WTC11 (cell line): ENCODE data around the gene SDC1. TPM values are rescaled to one million over a fixed set of nuclear protein-coding genes. Genes with fewer than 3 reads are reported as not detected.
A peak's percentile ranks its signal among the peaks of the same experiment; 100 is the strongest.

Source experiments
- CBFB ChIP-seq: sonication (generic); formaldehyde crosslinking; IDR thresholded peaks from 2 replicates; pipeline ENCODE4 v1.8.1; 2022; ENCODE audit warnings: mild to moderate bottlenecking, low read depth, missing genetic modification reagents
- CREB1 ChIP-seq: sonication (generic); formaldehyde crosslinking; IDR thresholded peaks from 2 replicates; pipeline ENCODE4 v1.8.0; 2023; ENCODE audit warnings: mild to moderate bottlenecking, missing genetic modification reagents
- FOXJ3 ChIP-seq: sonication (generic); formaldehyde crosslinking; IDR thresholded peaks from 2 replicates; pipeline ENCODE4 v1.9.0; 2021; ENCODE audit warnings: missing genetic modification reagents, mild to moderate bottlenecking, borderline replicate concordance
- FOXK1 ChIP-seq: sonication (generic); formaldehyde crosslinking; IDR thresholded peaks from 2 replicates; pipeline ENCODE4 v1.8.0; 2022; ENCODE audit warnings: mild to moderate bottlenecking, moderate library complexity, missing genetic modification reagents
- GTF2I ChIP-seq: fragments of 250-450 bp; sonication (Bioruptor Pico); conservative IDR thresholded peaks from 2 replicates; pipeline ENCODE4 v1.4.0; 2021; ENCODE audit warnings: mild to moderate bottlenecking
- MYBL2 ChIP-seq: sonication (generic); formaldehyde crosslinking; IDR thresholded peaks from 2 replicates; pipeline ENCODE4 v1.8.1; 2023; ENCODE audit warnings: mild to moderate bottlenecking, moderate library complexity, missing genetic modification reagents
- SP1 ChIP-seq: sonication (generic); formaldehyde crosslinking; conservative IDR thresholded peaks from 2 replicates; pipeline ENCODE4 v1.8.1; 2022; ENCODE audit warnings: missing genetic modification reagents
- TCF7 ChIP-seq: sonication (generic); formaldehyde crosslinking; IDR thresholded peaks from 2 replicates; pipeline ENCODE4 v1.8.0; 2022; ENCODE audit warnings: mild to moderate bottlenecking, low read depth, missing genetic modification reagents, moderate library complexity
- TEAD1 ChIP-seq: sonication (generic); formaldehyde crosslinking; IDR thresholded peaks from 2 replicates; pipeline ENCODE4 v1.8.0; 2022; ENCODE audit warnings: mild to moderate bottlenecking, missing genetic modification reagents
- TP53 ChIP-seq: sonication (generic); formaldehyde crosslinking; IDR thresholded peaks from 2 replicates; pipeline ENCODE4 v1.8.1; 2023; ENCODE audit warnings: mild to moderate bottlenecking, missing genetic modification reagents
- ZNF263 ChIP-seq: sonication (generic); formaldehyde crosslinking; IDR thresholded peaks from 2 replicates; pipeline ENCODE4 v1.8.1; 2022; ENCODE audit warnings: low read depth, mild to moderate bottlenecking, moderate library complexity, missing genetic modification reagents
- total RNA-seq: library from RNA; stranded (reverse); gene quantifications from 3 replicates; pipeline ENCODE4 v1.2.3, GENCODE V29; 2021
- TF ChIP-seq, protein P1 (sequence below): sonication (generic); formaldehyde crosslinking; IDR thresholded peaks from 2 replicates; pipeline ENCODE4 v1.8.1; 2022; ENCODE audit warnings: missing genetic modification reagents, borderline replicate concordance
- TF ChIP-seq, protein P2 (sequence below): sonication (generic); formaldehyde crosslinking; IDR thresholded peaks from 2 replicates; pipeline ENCODE4 v1.8.1; 2022; ENCODE audit warnings: low read depth, mild to moderate bottlenecking, moderate library complexity, missing genetic modification reagents, borderline replicate concordance
- TF ChIP-seq, protein P3 (sequence below): sonication (generic); formaldehyde crosslinking; conservative IDR thresholded peaks from 2 replicates; pipeline ENCODE4 v1.8.1; 2023; ENCODE audit warnings: mild to moderate bottlenecking, low read depth, missing genetic modification reagents, moderate library complexity
- TF ChIP-seq, protein P4 (sequence below): sonication (generic); formaldehyde crosslinking; conservative IDR thresholded peaks from 2 replicates; pipeline ENCODE4 v1.8.1; 2022; ENCODE audit warnings: mild to moderate bottlenecking, missing genetic modification reagents
- TF ChIP-seq, protein P5 (sequence below): sonication (generic); formaldehyde crosslinking; IDR thresholded peaks from 2 replicates; pipeline ENCODE4 v1.8.1; 2023; ENCODE audit warnings: mild to moderate bottlenecking, missing genetic modification reagents
- TF ChIP-seq, protein P6 (sequence below): sonication (generic); formaldehyde crosslinking; IDR thresholded peaks from 2 replicates; pipeline ENCODE4 v1.8.1; 2023; ENCODE audit warnings: mild to moderate bottlenecking, missing genetic modification reagents, borderline replicate concordance
- TF ChIP-seq, protein P7 (sequence below): fragments of 250-450 bp; sonication (Bioruptor Pico); IDR thresholded peaks from 2 replicates; pipeline ENCODE4 v1.9.0; 2021; ENCODE audit warnings: mild to moderate bottlenecking
- TF ChIP-seq, protein P8 (sequence below): sonication (generic); formaldehyde crosslinking; IDR thresholded peaks from 2 replicates; pipeline ENCODE4 v1.8.1; 2022; ENCODE audit warnings: low read depth, missing genetic modification reagents, borderline replicate concordance
- TF ChIP-seq, protein P9 (sequence below): sonication (generic); formaldehyde crosslinking; IDR thresholded peaks from 2 replicates; pipeline ENCODE4 v1.8.0; 2023; ENCODE audit warnings: missing genetic modification reagents
- TF ChIP-seq, protein P10 (sequence below): sonication (generic); formaldehyde crosslinking; IDR thresholded peaks from 2 replicates; pipeline ENCODE4 v1.8.0; 2022; ENCODE audit warnings: mild to moderate bottlenecking, missing genetic modification reagents

The SDC1 gene
- total RNA-seq, 1 experiment from 2014 or later, result 52.6 TPM

DNA sequence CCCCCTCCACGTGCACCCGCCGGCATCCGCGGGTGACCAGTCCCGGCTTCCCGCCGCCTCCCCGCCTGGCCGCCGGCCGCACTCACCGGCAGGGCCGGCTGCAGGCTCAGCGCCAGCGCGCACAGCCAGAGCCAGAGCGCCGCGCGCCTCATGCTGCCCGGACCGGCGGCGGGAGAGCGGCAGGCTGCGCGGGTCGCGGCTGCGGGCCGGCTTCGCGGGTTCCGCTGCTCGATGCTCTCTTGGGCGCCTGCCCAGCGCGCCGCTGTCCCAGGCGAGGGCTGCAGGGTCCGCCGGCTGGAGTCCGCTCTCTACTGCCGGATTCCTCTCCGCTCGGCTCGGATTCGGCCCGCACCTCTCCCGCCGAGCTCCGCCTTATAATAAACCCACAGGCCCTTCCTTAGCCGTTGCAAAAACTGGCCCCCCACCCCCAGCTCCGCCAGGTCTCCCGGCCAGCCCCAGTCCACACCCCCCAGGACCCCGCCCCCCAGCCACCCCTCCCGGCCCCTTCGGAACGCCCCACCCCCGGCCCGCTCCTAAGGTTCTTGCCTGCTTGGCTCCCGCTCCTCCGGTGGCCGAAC lies at the start of gene SDC1 (continued):
- TF ChIP-seq, protein P1, sequence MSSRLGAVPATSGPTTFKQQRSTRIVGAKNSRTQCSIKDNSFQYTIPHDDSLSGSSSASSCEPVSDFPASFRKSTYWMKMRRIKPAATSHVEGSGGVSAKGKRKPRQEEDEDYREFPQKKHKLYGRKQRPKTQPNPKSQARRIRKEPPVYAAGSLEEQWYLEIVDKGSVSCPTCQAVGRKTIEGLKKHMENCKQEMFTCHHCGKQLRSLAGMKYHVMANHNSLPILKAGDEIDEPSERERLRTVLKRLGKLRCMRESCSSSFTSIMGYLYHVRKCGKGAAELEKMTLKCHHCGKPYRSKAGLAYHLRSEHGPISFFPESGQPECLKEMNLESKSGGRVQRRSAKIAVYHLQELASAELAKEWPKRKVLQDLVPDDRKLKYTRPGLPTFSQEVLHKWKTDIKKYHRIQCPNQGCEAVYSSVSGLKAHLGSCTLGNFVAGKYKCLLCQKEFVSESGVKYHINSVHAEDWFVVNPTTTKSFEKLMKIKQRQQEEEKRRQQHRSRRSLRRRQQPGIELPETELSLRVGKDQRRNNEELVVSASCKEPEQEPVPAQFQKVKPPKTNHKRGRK (CRISPR knock-in tag), result 0 out of 2 replicates have a peak, but pooled peaks have one; percentile 52
- TF ChIP-seq, protein P2, sequence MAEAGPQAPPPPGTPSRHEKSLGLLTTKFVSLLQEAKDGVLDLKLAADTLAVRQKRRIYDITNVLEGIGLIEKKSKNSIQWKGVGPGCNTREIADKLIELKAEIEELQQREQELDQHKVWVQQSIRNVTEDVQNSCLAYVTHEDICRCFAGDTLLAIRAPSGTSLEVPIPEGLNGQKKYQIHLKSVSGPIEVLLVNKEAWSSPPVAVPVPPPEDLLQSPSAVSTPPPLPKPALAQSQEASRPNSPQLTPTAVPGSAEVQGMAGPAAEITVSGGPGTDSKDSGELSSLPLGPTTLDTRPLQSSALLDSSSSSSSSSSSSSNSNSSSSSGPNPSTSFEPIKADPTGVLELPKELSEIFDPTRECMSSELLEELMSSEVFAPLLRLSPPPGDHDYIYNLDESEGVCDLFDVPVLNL, result peak; percentile 78
- TF ChIP-seq, protein P3, sequence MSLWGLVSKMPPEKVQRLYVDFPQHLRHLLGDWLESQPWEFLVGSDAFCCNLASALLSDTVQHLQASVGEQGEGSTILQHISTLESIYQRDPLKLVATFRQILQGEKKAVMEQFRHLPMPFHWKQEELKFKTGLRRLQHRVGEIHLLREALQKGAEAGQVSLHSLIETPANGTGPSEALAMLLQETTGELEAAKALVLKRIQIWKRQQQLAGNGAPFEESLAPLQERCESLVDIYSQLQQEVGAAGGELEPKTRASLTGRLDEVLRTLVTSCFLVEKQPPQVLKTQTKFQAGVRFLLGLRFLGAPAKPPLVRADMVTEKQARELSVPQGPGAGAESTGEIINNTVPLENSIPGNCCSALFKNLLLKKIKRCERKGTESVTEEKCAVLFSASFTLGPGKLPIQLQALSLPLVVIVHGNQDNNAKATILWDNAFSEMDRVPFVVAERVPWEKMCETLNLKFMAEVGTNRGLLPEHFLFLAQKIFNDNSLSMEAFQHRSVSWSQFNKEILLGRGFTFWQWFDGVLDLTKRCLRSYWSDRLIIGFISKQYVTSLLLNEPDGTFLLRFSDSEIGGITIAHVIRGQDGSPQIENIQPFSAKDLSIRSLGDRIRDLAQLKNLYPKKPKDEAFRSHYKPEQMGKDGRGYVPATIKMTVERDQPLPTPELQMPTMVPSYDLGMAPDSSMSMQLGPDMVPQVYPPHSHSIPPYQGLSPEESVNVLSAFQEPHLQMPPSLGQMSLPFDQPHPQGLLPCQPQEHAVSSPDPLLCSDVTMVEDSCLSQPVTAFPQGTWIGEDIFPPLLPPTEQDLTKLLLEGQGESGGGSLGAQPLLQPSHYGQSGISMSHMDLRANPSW (CRISPR knock-in tag), result 0 out of 2 replicates have a peak, but pooled peaks have one; percentile 38
- TF ChIP-seq, protein P4, sequence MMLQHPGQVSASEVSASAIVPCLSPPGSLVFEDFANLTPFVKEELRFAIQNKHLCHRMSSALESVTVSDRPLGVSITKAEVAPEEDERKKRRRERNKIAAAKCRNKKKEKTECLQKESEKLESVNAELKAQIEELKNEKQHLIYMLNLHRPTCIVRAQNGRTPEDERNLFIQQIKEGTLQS (CRISPR knock-in tag), result no peak
- peak; percentile 61; the same call in 1 of the 2 replicates for TF ChIP-seq TEAD1
- TF ChIP-seq, protein P5, sequence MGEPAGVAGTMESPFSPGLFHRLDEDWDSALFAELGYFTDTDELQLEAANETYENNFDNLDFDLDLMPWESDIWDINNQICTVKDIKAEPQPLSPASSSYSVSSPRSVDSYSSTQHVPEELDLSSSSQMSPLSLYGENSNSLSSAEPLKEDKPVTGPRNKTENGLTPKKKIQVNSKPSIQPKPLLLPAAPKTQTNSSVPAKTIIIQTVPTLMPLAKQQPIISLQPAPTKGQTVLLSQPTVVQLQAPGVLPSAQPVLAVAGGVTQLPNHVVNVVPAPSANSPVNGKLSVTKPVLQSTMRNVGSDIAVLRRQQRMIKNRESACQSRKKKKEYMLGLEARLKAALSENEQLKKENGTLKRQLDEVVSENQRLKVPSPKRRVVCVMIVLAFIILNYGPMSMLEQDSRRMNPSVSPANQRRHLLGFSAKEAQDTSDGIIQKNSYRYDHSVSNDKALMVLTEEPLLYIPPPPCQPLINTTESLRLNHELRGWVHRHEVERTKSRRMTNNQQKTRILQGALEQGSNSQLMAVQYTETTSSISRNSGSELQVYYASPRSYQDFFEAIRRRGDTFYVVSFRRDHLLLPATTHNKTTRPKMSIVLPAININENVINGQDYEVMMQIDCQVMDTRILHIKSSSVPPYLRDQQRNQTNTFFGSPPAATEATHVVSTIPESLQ (CRISPR knock-in tag), result no peak
- TF ChIP-seq, protein P6, sequence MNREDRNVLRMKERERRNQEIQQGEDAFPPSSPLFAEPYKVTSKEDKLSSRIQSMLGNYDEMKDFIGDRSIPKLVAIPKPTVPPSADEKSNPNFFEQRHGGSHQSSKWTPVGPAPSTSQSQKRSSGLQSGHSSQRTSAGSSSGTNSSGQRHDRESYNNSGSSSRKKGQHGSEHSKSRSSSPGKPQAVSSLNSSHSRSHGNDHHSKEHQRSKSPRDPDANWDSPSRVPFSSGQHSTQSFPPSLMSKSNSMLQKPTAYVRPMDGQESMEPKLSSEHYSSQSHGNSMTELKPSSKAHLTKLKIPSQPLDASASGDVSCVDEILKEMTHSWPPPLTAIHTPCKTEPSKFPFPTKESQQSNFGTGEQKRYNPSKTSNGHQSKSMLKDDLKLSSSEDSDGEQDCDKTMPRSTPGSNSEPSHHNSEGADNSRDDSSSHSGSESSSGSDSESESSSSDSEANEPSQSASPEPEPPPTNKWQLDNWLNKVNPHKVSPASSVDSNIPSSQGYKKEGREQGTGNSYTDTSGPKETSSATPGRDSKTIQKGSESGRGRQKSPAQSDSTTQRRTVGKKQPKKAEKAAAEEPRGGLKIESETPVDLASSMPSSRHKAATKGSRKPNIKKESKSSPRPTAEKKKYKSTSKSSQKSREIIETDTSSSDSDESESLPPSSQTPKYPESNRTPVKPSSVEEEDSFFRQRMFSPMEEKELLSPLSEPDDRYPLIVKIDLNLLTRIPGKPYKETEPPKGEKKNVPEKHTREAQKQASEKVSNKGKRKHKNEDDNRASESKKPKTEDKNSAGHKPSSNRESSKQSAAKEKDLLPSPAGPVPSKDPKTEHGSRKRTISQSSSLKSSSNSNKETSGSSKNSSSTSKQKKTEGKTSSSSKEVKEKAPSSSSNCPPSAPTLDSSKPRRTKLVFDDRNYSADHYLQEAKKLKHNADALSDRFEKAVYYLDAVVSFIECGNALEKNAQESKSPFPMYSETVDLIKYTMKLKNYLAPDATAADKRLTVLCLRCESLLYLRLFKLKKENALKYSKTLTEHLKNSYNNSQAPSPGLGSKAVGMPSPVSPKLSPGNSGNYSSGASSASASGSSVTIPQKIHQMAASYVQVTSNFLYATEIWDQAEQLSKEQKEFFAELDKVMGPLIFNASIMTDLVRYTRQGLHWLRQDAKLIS (CRISPR knock-in tag), result no peak
- TF ChIP-seq, protein P7, sequence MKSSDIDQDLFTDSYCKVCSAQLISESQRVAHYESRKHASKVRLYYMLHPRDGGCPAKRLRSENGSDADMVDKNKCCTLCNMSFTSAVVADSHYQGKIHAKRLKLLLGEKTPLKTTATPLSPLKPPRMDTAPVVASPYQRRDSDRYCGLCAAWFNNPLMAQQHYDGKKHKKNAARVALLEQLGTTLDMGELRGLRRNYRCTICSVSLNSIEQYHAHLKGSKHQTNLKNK (CRISPR knock-in tag), result no peak
- peak; percentile 61; the same call in 1 of the 2 replicates for TF ChIP-seq SP1 (CRISPR knock-in tag)
- TF ChIP-seq FOXJ3, result no peak
- 0 out of 2 replicates have a peak, but pooled peaks have one; percentile 73 for TF ChIP-seq TCF7 (CRISPR knock-in tag)
- 0 out of 2 replicates have a peak, but pooled peaks have one; percentile 57 for TF ChIP-seq MYBL2
- TF ChIP-seq, protein P8, sequence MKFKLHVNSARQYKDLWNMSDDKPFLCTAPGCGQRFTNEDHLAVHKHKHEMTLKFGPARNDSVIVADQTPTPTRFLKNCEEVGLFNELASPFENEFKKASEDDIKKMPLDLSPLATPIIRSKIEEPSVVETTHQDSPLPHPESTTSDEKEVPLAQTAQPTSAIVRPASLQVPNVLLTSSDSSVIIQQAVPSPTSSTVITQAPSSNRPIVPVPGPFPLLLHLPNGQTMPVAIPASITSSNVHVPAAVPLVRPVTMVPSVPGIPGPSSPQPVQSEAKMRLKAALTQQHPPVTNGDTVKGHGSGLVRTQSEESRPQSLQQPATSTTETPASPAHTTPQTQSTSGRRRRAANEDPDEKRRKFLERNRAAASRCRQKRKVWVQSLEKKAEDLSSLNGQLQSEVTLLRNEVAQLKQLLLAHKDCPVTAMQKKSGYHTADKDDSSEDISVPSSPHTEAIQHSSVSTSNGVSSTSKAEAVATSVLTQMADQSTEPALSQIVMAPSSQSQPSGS, result no peak
- TF ChIP-seq ZNF263 (CRISPR knock-in tag), result no peak
- TF ChIP-seq, protein P9, sequence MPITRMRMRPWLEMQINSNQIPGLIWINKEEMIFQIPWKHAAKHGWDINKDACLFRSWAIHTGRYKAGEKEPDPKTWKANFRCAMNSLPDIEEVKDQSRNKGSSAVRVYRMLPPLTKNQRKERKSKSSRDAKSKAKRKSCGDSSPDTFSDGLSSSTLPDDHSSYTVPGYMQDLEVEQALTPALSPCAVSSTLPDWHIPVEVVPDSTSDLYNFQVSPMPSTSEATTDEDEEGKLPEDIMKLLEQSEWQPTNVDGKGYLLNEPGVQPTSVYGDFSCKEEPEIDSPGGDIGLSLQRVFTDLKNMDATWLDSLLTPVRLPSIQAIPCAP, result peak; percentile 41; the same call in 1 of the 2 replicates
- TF ChIP-seq FOXK1 (CRISPR knock-in tag), result peak; percentile 35; the same call in 1 of the 2 replicates
- TF ChIP-seq CBFB, result no peak
- no peak for TF ChIP-seq GTF2I (CRISPR knock-in tag)
- TF ChIP-seq TP53, result 0 out of 2 replicates have a peak, but pooled peaks have one; percentile 81
- TF ChIP-seq, protein P10, sequence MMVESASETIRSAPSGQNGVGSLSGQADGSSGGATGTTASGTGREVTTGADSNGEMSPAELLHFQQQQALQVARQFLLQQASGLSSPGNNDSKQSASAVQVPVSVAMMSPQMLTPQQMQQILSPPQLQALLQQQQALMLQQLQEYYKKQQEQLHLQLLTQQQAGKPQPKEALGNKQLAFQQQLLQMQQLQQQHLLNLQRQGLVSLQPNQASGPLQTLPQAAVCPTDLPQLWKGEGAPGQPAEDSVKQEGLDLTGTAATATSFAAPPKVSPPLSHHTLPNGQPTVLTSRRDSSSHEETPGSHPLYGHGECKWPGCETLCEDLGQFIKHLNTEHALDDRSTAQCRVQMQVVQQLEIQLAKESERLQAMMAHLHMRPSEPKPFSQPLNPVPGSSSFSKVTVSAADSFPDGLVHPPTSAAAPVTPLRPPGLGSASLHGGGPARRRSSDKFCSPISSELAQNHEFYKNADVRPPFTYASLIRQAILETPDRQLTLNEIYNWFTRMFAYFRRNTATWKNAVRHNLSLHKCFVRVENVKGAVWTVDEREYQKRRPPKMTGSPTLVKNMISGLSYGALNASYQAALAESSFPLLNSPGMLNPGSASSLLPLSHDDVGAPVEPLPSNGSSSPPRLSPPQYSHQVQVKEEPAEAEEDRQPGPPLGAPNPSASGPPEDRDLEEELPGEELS (CRISPR knock-in tag), result peak; percentile 67; the same call in 1 of the 2 replicates
- peak; percentile 48; the same call in 1 of the 2 replicates for TF ChIP-seq CREB1 (CRISPR knock-in tag)
